VCaP (cell line): ENCODE data around the gene DNAJC4.

Source experiments
- H3K27ac ChIP-seq: fragments of 450-650 bp; 2 replicates; pipeline ENCODE4 v1.5.1; 2017
- CTCF ChIP-seq: fragments of 450-650 bp; conservative IDR thresholded peaks from 2 replicates; pipeline ENCODE4 v1.5.1; 2017; ENCODE audit warnings: mild to moderate bottlenecking, moderate library complexity

DNAJC4 gene

GRCh38 chr11:64204080-64204440 is 26.3 kb upstream of the DNAJC4 start:
- TF ChIP-seq CTCF, result no peak
- peak overlapping the region; percentile 19 for H3K27ac ChIP-seq

- peak; percentile 100 for TF ChIP-seq CTCF
- H3K27ac ChIP-seq, result peak overlapping the region; percentile 19
Measured at GRCh38 chr11:64204464-64204989, 25.8 kb upstream of the DNAJC4 start.

- H3K27ac ChIP-seq, result peak within 1 kb of the TSS; percentile 19
- TF ChIP-seq CTCF, result no peak
Measured at GRCh38 chr11:64206457-64207255, 23.7 kb upstream of the DNAJC4 start, which contains the start of gene FERMT3. Gene FERMT3, plus strand, starts transcription at chr11:64206721. Its CDS starts 644 bp downstream, at chr11:64207365.

- H3K27ac ChIP-seq, result peak overlapping the region; percentile 2
- TF ChIP-seq CTCF, result no peak
Measured at GRCh38 chr11:64207256-64208085, 22.9 kb upstream of the DNAJC4 start.

- no peak for TF ChIP-seq CTCF
- peak overlapping the region; percentile 2 for H3K27ac ChIP-seq
Measured at GRCh38 chr11:64208086-64208795, 22.1 kb upstream of the DNAJC4 start.

GRCh38 chr11:64208796-64209562 is 21.4 kb upstream of the DNAJC4 start:
- peak overlapping the region; percentile 2 for H3K27ac ChIP-seq
- no peak for TF ChIP-seq CTCF
